ENCODE data around the gene SIM2. TPM values are rescaled to one million over a fixed set of nuclear protein-coding genes. Genes with fewer than 3 reads are reported as not detected.

Gene SIM2
- total RNA-seq, 3 donors from 2014 or later (not counting 1 experiment from before 2014, with no cell fraction given): not detected

DNA sequence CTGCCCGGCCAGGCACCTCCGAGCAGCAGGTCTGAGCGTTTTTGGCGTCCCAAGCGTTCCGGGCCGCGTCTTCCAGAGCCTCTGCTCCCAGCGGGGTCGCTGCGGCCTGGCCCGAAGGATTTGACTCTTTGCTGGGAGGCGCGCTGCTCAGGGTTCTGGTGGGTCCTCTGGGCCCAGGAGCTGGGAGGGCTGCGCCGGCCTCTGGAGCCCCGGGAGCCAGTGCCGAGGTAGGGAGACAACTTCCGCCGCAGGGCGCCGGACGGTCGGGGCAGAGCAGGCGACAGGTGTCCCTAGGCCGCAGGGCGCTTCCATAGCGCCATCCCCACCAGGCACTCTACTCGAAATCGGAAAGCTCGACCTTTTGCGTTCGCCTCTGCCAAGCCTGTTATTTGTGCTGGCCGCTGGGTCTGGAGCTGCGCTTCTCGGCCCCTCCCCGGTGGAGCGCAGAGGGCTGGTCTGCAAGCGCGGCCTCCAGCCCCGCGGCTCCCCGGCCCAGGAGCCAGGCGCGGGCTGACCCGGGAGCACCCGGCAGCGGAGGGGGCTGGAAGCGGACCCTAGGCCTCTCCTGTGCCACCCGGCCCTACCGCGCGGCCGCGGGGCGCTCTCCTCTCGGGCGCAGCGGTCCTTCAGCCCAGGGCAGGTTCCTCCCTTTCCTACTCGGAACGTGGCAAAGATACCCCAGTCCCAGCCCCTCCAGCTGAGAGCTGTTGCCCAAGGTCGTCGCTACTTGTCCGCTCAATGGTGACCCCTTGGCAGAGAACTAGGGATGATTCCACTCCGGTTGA lies 2.2 kb downstream of the SIM2 start:
- H3K4me3 ChIP-seq (ENCODE audit: low read length): no peak overlapping the region
- Mint-ChIP-seq H3K36me3 (no peaks in the 10 kb centered on the region), H3K9me3 (no peaks in the 10 kb centered on the region), H3K4me1 (peaks cover 6 to 19% of the 10 kb centered on the region in 2 donors), H3K27ac (no peak overlapping the region), H3K27me3 (ENCODE audit: low read depth in 2 of 2) (peaks cover 50 to 57% of the 10 kb centered on the region in 2 donors), H3K4me3 (no peak overlapping the region)
- WGBS (ENCODE audit: insufficient coverage): 3% methylated on average over 65 of the region's 65 CpGs
- intact Hi-C loops (cut with micrococcal nuclease): no loop called here
- no peak for ATAC-seq
- peaks cover 50% of the 10 kb centered on the region for H3K27me3 ChIP-seq (ENCODE audit: control insufficient read depth, insufficient read depth, low read length)
- H3K27ac ChIP-seq (ENCODE audit: low read length): no peak overlapping the region
- H3K4me1 ChIP-seq (ENCODE audit: control insufficient read depth, insufficient read depth, low read length): peaks cover 18% of the 10 kb centered on the region
- no peak for DNase-seq
- H3K9me3 ChIP-seq (ENCODE audit: control insufficient read depth, insufficient read depth, low read length): no peaks in the 10 kb centered on the region
- H3K36me3 ChIP-seq (ENCODE audit: control insufficient read depth, insufficient read depth, low read length): no peaks in the 10 kb centered on the region
- no peak for TF ChIP-seq CTCF (IDR thresholded peaks at IDR 0.05)

- ATAC-seq (no peak), DNase-seq (no peak)
- 8% methylated on average over 26 of the region's 26 CpGs for WGBS (ENCODE audit: insufficient coverage)
- H3K27me3 ChIP-seq (ENCODE audit: control insufficient read depth, insufficient read depth, low read length): peaks cover 51% of the 10 kb centered on the region
- no peaks in the 10 kb centered on the region for H3K36me3 ChIP-seq (ENCODE audit: control insufficient read depth, insufficient read depth, low read length)
- H3K9me3 ChIP-seq (ENCODE audit: control insufficient read depth, insufficient read depth, low read length): no peaks in the 10 kb centered on the region
- no peak overlapping the region for H3K27ac ChIP-seq (ENCODE audit: low read length)
- intact Hi-C loops (cut with micrococcal nuclease): no loop called here
- H3K4me1 Mint-ChIP-seq: peaks cover 14 to 28% of the 10 kb centered on the region in 2 donors
- H3K4me1 ChIP-seq (ENCODE audit: control insufficient read depth, insufficient read depth, low read length): peaks cover 24% of the 10 kb centered on the region
- no peak overlapping the region for H3K4me3 ChIP-seq (ENCODE audit: low read length)
- H3K36me3 Mint-ChIP-seq: no peaks in the 10 kb centered on the region
- no peak overlapping the region for H3K4me3 Mint-ChIP-seq
- no peaks in the 10 kb centered on the region for H3K9me3 Mint-ChIP-seq
- H3K27ac Mint-ChIP-seq: no peak overlapping the region
- no peak for TF ChIP-seq CTCF (IDR thresholded peaks at IDR 0.05)
- H3K27me3 Mint-ChIP-seq (ENCODE audit: low read depth in 2 of 2): peaks cover 52 to 57% of the 10 kb centered on the region in 2 donors
Measured at GRCh38 chr21:36701756-36702621, 3.1 kb downstream of the SIM2 start.

GRCh38 chr21:36702622-36702968 lies 3.7 kb downstream of the SIM2 start:
- peaks cover 55% of the 10 kb centered on the region for H3K27me3 ChIP-seq (ENCODE audit: control insufficient read depth, insufficient read depth, low read length)

More at GRCh38 chr21:36702622-36702968, 3.7 kb downstream of the SIM2 start:
- Histone ChIP-seq H3K27ac (ENCODE audit: low read length) (no peak overlapping the region), H3K4me3 (ENCODE audit: low read length) (no peak overlapping the region), H3K9me3 (ENCODE audit: control insufficient read depth, insufficient read depth, low read length) (no peaks in the 10 kb centered on the region), H3K4me1 (ENCODE audit: control insufficient read depth, insufficient read depth, low read length) (peaks cover 24% of the 10 kb centered on the region), H3K36me3 (ENCODE audit: control insufficient read depth, insufficient read depth, low read length) (no peaks in the 10 kb centered on the region)
- H3K4me3 Mint-ChIP-seq: no peak overlapping the region
- H3K27ac Mint-ChIP-seq: no peak overlapping the region
- no peaks in the 10 kb centered on the region for H3K36me3 Mint-ChIP-seq
- DNase-seq (no peak), ATAC-seq (no peak)
- H3K27me3 Mint-ChIP-seq (ENCODE audit: low read depth in 2 of 2): peaks cover 57 to 61% of the 10 kb centered on the region in 2 donors
- 8% methylated on average over 6 of the region's 6 CpGs for WGBS (ENCODE audit: insufficient coverage)
- peaks cover 18 to 30% of the 10 kb centered on the region in 2 donors for H3K4me1 Mint-ChIP-seq
- no peaks in the 10 kb centered on the region for H3K9me3 Mint-ChIP-seq
- no peak for TF ChIP-seq CTCF (IDR thresholded peaks at IDR 0.05)
- intact Hi-C loops (cut with micrococcal nuclease): no loop called here
